CD4-positive, alpha-beta T cell treated with Interleukin-4 for 1 hour (primary cell): ENCODE results near the gene PPARG.

Experiments
- DNase-seq, 2 donors: peaks; one replicate each; pipeline ENCODE4 v3.0.0-alpha.2; 2020 to 2022

PPARG gene

DNA sequence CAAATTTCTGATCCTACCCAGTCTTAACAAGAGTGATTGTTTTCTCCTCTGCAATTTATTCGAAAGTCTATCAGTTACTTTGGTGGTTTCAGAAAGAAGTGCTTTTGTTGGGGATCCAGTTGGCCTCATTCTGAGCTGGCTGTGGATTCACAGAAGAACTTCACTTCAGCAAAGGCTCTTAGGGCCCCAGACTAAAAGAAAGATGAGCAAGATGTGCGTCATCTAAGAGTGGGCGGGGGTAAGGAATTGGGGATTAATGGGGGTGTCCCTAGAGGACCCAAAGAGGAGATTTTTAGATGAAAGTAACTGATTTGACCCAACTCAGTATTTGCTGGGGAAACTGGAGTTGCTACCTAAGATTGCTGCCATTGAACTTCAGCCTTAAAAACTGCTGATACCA lies 131.5 kb downstream of the PPARG start:
- DNase-seq, result no peak

GRCh38 chr3:12421132-12421531 lies 132.3 kb downstream of the PPARG start:
- DNase-seq, result no peak

GRCh38 chr3:12423131-12423530 lies 134.3 kb downstream of the PPARG start:
- DNase-seq, result no peak

GRCh38 chr3:12423918-12424630 lies 135.2 kb downstream of the PPARG start:
- no peak for DNase-seq

DNA sequence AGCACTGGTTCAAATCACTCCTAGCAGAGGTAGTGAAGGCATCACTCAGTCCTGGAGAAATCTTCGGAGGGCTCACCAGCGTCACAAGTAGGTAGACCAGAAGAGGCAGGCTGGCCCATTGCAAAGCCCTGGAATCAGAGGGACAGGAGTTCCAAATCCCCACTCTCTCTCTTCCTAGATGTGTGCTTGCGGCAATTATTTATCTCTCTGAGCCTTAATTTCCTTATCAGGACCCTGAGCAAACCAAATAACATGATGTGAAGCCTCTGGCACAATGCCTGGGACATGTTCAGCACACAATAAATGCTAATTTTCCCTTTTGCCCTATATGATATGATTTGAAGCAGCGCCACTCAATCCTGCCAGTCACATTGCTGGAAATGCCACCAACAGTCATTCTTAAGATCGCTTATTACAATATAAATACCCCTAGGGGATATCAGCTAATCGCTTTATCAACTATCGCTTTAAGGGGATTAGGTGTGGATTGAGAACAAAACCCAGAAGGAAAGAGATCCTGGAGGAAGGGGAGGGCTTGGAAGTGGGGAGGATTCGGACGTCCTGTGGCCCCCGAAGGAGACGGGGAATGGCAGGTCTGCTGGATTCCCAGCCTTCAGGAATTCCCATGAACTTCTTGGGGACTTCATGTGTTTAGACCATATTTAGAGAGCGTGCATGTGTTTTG lies 135.9 kb downstream of the PPARG start:
- DNase-seq, result no peak

DNA sequence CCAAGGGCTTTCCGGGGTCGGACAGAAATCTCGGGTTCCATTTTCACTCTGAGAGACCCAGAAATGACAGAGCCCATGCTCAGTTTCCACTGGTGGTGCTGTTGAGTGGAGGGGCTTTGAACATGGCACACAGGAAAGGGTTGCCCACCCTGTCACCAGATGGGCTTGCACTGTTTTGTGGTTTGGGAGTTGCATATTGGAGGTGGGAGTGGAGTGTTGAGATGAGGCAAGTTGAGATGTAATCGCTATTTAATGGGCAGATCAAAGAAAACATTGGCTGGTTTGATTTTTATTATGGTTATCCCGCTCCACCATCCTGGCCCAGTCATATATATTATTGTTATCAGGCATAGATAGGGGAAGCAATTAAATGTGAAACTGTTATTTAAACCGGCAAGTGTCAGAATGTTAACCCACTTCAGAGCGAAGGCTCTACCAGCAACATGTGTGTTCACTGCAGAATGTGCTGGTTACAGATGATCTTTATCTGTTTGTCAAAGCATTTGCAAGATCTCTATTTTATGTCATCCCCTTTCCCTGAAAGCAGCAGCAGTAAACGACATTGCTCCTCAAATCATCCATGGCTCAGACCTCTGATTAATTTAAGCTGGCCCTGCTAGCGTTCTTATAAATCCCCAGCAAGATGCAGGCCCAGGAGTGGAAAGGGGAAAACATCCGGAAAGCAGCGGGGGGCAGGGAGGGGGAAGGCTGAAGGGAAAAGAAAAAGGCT lies 137.1 kb downstream of the PPARG start:
- no peak for DNase-seq

DNA sequence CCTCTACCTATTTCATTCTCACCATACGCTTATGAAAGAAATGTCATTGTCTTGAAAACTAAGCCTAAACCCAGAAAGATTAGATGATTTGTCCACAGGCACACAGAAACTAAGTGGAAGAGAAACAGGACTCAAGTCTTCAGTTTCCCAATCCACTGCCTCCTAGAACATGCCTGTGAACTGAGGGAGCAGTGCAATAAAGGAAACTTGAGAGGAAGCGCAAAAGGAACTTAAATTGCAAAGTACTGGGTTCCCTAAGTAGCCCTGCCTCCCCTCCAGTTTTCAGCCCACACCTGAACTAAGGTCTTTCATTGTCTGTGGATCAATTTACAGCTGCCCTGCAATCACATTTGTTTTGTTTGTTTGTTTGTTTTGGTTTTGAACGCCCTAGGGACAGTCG lies 138.7 kb downstream of the PPARG start:
- DNase-seq, result no peak

GRCh38 chr3:12428126-12428525 lies 139.3 kb downstream of the PPARG start:
- no peak for DNase-seq

DNA sequence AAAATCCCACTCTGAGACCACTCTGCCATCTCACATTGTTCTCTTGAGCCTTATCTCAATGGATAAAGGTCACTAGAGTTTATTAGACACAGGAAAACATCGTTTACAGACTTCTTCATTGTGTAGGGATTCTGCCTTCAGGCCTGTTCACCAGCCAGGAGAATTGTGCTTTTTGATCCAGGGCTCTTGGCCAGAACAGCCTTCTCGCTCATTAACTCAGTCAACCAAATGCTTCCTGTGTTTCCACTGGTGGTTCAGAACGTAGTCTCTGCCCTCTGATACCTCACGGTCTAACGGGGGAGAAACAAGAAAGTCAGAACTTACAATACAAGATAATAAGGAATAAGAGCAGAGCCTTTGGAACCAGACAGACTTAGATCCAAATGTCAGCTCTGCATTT lies 141.2 kb downstream of the PPARG start:
- no peak for DNase-seq

GRCh38 chr3:12433823-12434222 lies 145.0 kb downstream of the PPARG start:
- DNase-seq, result no peak

GRCh38 chr3:12436514-12437220 lies 147.8 kb downstream of the PPARG start:
- no peak for DNase-seq

DNA sequence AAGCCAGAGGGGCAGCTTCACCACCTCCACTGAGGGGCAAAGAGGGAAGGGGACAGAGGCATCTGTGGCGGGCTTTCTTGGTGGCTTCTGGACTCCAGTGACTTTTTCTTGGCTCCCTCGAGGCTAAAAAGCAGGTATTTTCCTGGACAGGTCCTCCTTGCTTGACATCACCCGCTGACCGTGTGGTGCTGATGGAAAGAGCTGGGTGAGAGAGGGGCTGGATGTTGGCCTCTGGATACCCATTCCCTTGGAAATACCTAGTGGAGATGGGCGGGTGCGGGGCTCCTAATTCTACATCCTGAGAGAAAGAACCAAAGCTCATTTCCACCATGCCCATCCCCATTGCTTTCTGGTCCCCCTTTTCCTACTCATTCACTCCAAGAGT lies 148.3 kb downstream of the PPARG start:
- DNase-seq, result no peak

GRCh38 chr3:12437861-12438260 lies 149.0 kb downstream of the PPARG start:
- DNase-seq, result no peak

GRCh38 chr3:12438318-12438717 lies 149.4 kb downstream of the PPARG start:
- DNase-seq, result no peak

- no peak for DNase-seq
These were observed 150.5 kb downstream of the PPARG start for GRCh38 chr3:12439161-12439940.

- no peak for DNase-seq
These were observed 152.3 kb downstream of the PPARG start for GRCh38 chr3:12440927-12441714.

GRCh38 chr3:12442654-12443501 lies 154.0 kb downstream of the PPARG start:
- no peak for DNase-seq

DNA sequence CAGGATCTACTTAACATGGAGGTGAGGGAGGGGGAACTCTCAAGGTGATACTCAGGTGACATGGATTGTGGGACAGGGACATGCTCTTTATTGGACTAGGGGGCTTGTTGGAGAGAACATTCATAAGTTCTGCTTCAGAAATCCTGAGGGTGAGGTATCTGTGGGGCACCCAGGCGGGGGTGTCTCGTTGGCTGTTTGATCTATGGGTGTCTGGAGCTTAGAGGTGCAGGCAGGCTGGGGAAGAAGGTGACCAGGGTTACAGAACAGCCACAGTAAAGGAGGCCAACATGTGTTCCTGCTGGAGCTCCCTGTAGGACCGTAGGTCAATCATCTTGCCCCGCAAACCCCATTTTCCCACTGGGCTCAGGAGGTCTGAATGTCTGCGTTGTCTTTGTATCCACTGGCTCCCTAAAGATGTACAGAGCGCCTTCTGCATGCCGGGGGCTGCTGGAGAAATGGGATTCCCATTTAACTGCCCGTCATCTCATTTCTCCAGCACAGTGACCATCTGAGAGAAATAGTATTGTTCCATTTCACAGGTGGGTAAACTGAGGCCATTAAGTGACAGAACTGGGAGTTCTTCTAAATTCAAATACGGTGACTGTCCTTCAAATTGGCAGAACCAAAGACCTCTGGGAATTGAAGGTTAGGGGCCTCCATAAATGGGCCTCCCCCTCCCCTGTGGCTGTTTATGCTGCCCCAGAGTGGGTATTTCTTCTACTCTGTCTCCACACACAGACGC lies 155.1 kb downstream of the PPARG start:
- DNase-seq, result no peak

DNA sequence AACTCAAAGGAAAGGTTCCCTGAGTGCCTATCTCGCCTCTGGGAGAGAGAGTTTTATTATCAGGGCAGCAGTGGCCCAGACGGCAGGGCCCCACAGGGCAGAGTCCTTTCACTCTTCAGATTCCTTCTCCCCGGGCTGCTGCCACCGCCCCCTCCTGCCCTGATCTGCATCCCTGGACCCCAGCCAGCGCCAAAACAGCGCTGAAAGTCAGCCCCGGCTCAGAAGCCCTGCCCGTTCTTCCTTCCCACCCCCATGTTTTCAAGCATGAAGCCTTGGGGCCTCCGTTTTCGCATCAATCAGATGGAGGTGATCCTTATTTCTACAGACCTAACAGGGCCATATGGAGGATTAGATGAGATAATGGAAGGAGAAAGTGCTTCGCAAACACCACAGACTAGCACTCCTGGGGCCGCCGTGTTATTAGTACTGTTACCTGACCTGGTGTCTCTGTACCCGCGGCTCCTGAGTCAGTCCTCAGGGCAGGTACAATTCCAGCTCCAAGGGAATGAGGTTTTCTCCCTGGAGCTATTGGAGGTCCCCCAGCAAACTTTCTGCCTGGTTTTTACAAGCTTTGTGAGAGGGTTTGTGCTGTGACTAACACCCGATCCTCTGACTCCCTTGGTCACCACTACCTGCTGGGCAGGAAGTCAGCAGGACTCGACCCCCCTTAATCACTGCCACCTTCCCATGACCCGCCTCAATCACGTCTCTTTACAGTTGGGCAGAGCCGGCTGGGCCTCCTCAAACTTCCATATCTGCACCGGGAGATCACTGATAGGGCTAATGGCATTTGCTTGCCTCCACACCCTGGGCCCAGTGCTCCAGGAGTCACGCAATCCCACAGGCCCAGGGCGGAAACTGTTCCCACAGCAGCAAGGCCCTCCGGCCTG lies 156.0 kb downstream of the PPARG start:
- DNase-seq, result no peak
